H9 (cell line): Measurements from ENCODE around the gene SCRN2. TPM values are rescaled to one million over a fixed set of nuclear protein-coding genes. Genes with fewer than 3 reads are reported as not detected.

Source experiments
- DNase-seq: peaks from one replicate; pipeline ENCODE4 v3.0.0-alpha.2; 2017
- H2AFZ ChIP-seq: one replicate; pipeline ENCODE4 v1.6.1; 2013; ENCODE audit warnings: mild to moderate bottlenecking, low read length, control low read depth, moderate library complexity
- H2AK5ac ChIP-seq: 2 replicates; pipeline ENCODE4 v1.6.1; 2013; ENCODE audit warnings: low read length, control low read depth, mixed read lengths; ENCODE audit not compliant: insufficient read length
- H2BK120ac ChIP-seq: one replicate; pipeline ENCODE4 v1.6.1; 2013; ENCODE audit warnings: low read depth, mild to moderate bottlenecking, low read length, control low read depth, inconsistent platforms; ENCODE audit not compliant: poor library complexity, severe bottlenecking
- H2BK12ac ChIP-seq: 2 replicates; pipeline ENCODE4 v1.6.1; 2013; ENCODE audit warnings: low read length, control low read depth, mixed read lengths, low read depth; ENCODE audit not compliant: insufficient read length
- H2BK15ac ChIP-seq: 2 replicates; pipeline ENCODE4 v1.6.1; 2013; ENCODE audit warnings: low read depth, low read length, control low read depth
- H2BK20ac ChIP-seq: one replicate; pipeline ENCODE4 v1.6.1; 2013; ENCODE audit warnings: low read depth, mild to moderate bottlenecking, low read length, control low read depth, inconsistent platforms; ENCODE audit not compliant: poor library complexity, severe bottlenecking
- H2BK5ac ChIP-seq: 2 replicates; pipeline ENCODE4 v1.6.1; 2013; ENCODE audit warnings: low read length, control low read depth, mixed read lengths; ENCODE audit not compliant: insufficient read length
- H3K14ac ChIP-seq: 2 replicates; pipeline ENCODE4 v1.6.1; 2013; ENCODE audit warnings: low read length, control low read depth; ENCODE audit not compliant: insufficient read depth
- H3K18ac ChIP-seq: 2 replicates; pipeline ENCODE4 v1.6.1; 2013; ENCODE audit warnings: low read depth, mild to moderate bottlenecking, mixed read lengths, low read length, control low read depth; ENCODE audit not compliant: insufficient read length
- H3K23ac ChIP-seq: 2 replicates; pipeline ENCODE4 v1.6.1; 2013; ENCODE audit warnings: low read length, control low read depth, mixed read lengths, low read depth; ENCODE audit not compliant: insufficient read length
- H3K23me2 ChIP-seq: 2 replicates; pipeline ENCODE4 v1.6.1; 2013; ENCODE audit warnings: low read depth, mild to moderate bottlenecking, mixed read lengths, low read length, control low read depth; ENCODE audit not compliant: insufficient read length, poor library complexity, severe bottlenecking
- H3K27ac ChIP-seq: 2 replicates; pipeline ENCODE4 v1.5.1; 2013; ENCODE audit warnings: low read length, control low read depth, mixed read lengths, low read depth; ENCODE audit not compliant: insufficient read length
- H3K27me3 ChIP-seq: 2 replicates; pipeline ENCODE4 v1.6.1; 2013; ENCODE audit warnings: low read length, control low read depth, inconsistent platforms; ENCODE audit not compliant: insufficient read depth
- H3K4ac ChIP-seq: 2 replicates; pipeline ENCODE4 v1.6.1; 2013; ENCODE audit warnings: low read depth, mild to moderate bottlenecking, control low read depth, inconsistent platforms, low read length, moderate library complexity
- H3K4me1 ChIP-seq: 2 replicates; pipeline ENCODE4 v1.6.1; 2013; ENCODE audit warnings: low read length, control low read depth, inconsistent platforms; ENCODE audit not compliant: insufficient read depth
- H3K4me2 ChIP-seq: 2 replicates; pipeline ENCODE4 v1.6.1; 2013; ENCODE audit warnings: low read length, control low read depth, mixed read lengths; ENCODE audit not compliant: insufficient read length, insufficient read depth
- H3K56ac ChIP-seq: 2 replicates; pipeline ENCODE4 v1.6.1; 2013; ENCODE audit warnings: low read depth, mild to moderate bottlenecking, mixed read lengths, low read length, control low read depth; ENCODE audit not compliant: insufficient read length
- H3K79me1 ChIP-seq: 2 replicates; pipeline ENCODE4 v1.6.1; 2013; ENCODE audit warnings: low read depth, mild to moderate bottlenecking, moderate library complexity, low read length, control low read depth, inconsistent platforms; ENCODE audit not compliant: insufficient read depth, poor library complexity, severe bottlenecking
- H3K79me2 ChIP-seq: 2 replicates; pipeline ENCODE4 v1.6.1; 2013; ENCODE audit warnings: low read length, control low read depth, inconsistent platforms; ENCODE audit not compliant: insufficient read depth
- H3K9ac ChIP-seq: 2 replicates; pipeline ENCODE4 v1.6.1; 2013; ENCODE audit warnings: low read length, control low read depth, mixed read lengths; ENCODE audit not compliant: insufficient read length; ENCODE audit errors: extremely low read depth
- H3K9me3 ChIP-seq: one replicate; pipeline ENCODE4 v1.6.1; 2013; ENCODE audit warnings: low read depth, low read length, inconsistent platforms; ENCODE audit not compliant: control insufficient read depth
- H3T11ph ChIP-seq: one replicate; pipeline ENCODE4 v1.6.1; 2013; ENCODE audit warnings: mild to moderate bottlenecking, low read length, control low read depth, inconsistent platforms
- H4K20me1 ChIP-seq: one replicate; pipeline ENCODE4 v1.6.1; 2013; ENCODE audit not compliant: control insufficient read depth, insufficient read length, insufficient read depth
- H4K5ac ChIP-seq: 2 replicates; pipeline ENCODE4 v1.6.1; 2013; ENCODE audit warnings: low read depth, mild to moderate bottlenecking, mixed read lengths, low read length, control low read depth; ENCODE audit not compliant: insufficient read length
- H4K8ac ChIP-seq: replicated peaks from 2 replicates; pipeline ENCODE4 v1.6.1; 2013; ENCODE audit warnings: low read length, control low read depth, mixed read lengths, low read depth; ENCODE audit not compliant: insufficient read length
- H4K91ac ChIP-seq: 2 replicates; pipeline ENCODE4 v1.6.1; 2013; ENCODE audit warnings: low read depth, mild to moderate bottlenecking, moderate library complexity, mixed read lengths, low read length, control low read depth; ENCODE audit not compliant: insufficient read length
- H3K27ac Mint-ChIP-seq, 3 experiments: 2 replicates in 2 of 3; 3 replicates in 1 of 3; pipeline ENCODE4 v1.8.0; 2020 to 2021; ENCODE audit warnings: mixed read lengths in 3 of 3, mild to moderate bottlenecking in 1 of 3, moderate library complexity in 1 of 3
- H3K27me3 Mint-ChIP-seq: 2 replicates; pipeline ENCODE4 v1.8.0; 2021; ENCODE audit warnings: low read depth, mild to moderate bottlenecking, moderate library complexity, mixed read lengths
- H3K36me3 Mint-ChIP-seq, 3 experiments: 2 replicates in 2 of 3; 3 replicates in 1 of 3; pipeline ENCODE4 v1.8.0; 2020 to 2021; ENCODE audit warnings: low read depth in 3 of 3, mixed read lengths in 3 of 3; ENCODE audit not compliant: insufficient read depth in 1 of 3
- H3K4me1 Mint-ChIP-seq, 2 experiments: 2 replicates each; pipeline ENCODE4 v1.8.0; 2020; ENCODE audit warnings: mixed read lengths in 2 of 2
- H3K4me3 Mint-ChIP-seq, 2 experiments: 2 replicates in 1 of 2; 3 replicates in 1 of 2; pipeline ENCODE4 v1.8.0; 2020 to 2021; ENCODE audit warnings: mild to moderate bottlenecking in 2 of 2, mixed read lengths in 2 of 2, moderate library complexity in 1 of 2
- H3K9me3 Mint-ChIP-seq, 2 experiments: 2 replicates in 1 of 2; 3 replicates in 1 of 2; pipeline ENCODE4 v1.8.0; 2020; ENCODE audit warnings: mild to moderate bottlenecking in 2 of 2, mixed read lengths in 2 of 2, moderate library complexity in 1 of 2
- WGBS: extraction: QIAGEN DNeasy Blood & Tissue Kit; methylation state at CpG from one replicate; pipeline ENCODE4 v1.1.7; 2013; ENCODE audit warnings: missing lambda C conversion rate, low lambda C conversion rate, mixed read lengths; ENCODE audit not compliant: insufficient read length; ENCODE audit errors: extremely low coverage; 5-methylcytosine and 5-hydroxymethylcytosine counted together
- total RNA-seq: library from RNA; stranded (reverse); gene quantifications from 2 replicates; pipeline ENCODE4 v1.2.1, GENCODE V29; 2021
- TF ChIP-seq, protein P1 (sequence below): fragments of 200-600 bp; sonication (generic); conservative IDR thresholded peaks from 3 replicates; pipeline ENCODE4 v1.8.0; 2021; ENCODE audit warnings: antibody characterized with exemption, mild to moderate bottlenecking

SCRN2 gene
- total RNA-seq, 1 experiment from 2014 or later: 34.0 TPM

DNA sequence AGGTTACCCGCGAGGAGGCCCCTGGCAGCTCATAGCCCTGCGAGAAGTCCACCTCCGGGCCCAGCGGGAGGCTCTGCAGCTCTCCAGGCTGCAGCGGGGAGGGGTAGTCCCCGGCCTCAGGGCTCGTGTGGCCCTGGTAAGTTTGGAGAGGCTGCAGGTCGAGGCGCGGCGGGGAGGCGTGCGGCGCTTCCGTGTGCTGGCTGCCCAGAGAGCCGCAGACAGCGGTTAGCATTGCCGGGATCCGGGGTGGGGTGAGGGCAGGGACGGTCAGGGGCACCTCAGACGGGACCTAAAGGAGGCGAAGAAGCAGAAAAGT, 7.1 kb upstream of the SCRN2 start:
- Histone ChIP-seq H3K79me1 (no peaks in the 10 kb centered on the region), H3K9ac (no peak overlapping the region), H3K4ac (no peak overlapping the region), H2AFZ (no peak overlapping the region), H3K27ac (no peak overlapping the region), H4K20me1 (no peaks in the 10 kb centered on the region), H2AK5ac (no peak overlapping the region), H4K5ac (no peak overlapping the region), H3K27me3 (peaks cover 55% of the 10 kb centered on the region), H3K23ac (no peak overlapping the region), H3K9me3 (no peaks in the 10 kb centered on the region), H3K18ac (no peak overlapping the region), H3K14ac (no peak overlapping the region), H2BK5ac (no peak overlapping the region), H3K4me1 (peaks cover 7% of the 10 kb centered on the region), H4K91ac (no peak overlapping the region), H3T11ph (no peak overlapping the region), H3K23me2 (peaks cover 27% of the 10 kb centered on the region), H2BK20ac (no peak overlapping the region), H3K56ac (no peak overlapping the region), H2BK15ac (no peak overlapping the region), H2BK12ac (no peak overlapping the region), H4K8ac (no peak overlapping the region), H3K4me2 (peak overlapping the region; percentile 5), H3K79me2 (no peaks in the 10 kb centered on the region), H2BK120ac (no peak overlapping the region)
- Mint-ChIP-seq H3K27ac (no peak overlapping the region), H3K27me3 (peaks cover 90% of the 10 kb centered on the region), H3K4me1 (peaks cover 41 to 60% of the 10 kb centered on the region in 2 experiments), H3K9me3 (no peaks in the 10 kb centered on the region; a peak in 2 of 5 replicates), H3K4me3 (peak overlapping the region; percentile 48 to 54; a peak in 4 of 5 replicates), H3K36me3 (peaks cover 0 to 2% (median 0%) of the 10 kb centered on the region in 3 experiments; a peak in 1 of 7 replicates)
- no peak for DNase-seq
- TF ChIP-seq, protein P1, sequence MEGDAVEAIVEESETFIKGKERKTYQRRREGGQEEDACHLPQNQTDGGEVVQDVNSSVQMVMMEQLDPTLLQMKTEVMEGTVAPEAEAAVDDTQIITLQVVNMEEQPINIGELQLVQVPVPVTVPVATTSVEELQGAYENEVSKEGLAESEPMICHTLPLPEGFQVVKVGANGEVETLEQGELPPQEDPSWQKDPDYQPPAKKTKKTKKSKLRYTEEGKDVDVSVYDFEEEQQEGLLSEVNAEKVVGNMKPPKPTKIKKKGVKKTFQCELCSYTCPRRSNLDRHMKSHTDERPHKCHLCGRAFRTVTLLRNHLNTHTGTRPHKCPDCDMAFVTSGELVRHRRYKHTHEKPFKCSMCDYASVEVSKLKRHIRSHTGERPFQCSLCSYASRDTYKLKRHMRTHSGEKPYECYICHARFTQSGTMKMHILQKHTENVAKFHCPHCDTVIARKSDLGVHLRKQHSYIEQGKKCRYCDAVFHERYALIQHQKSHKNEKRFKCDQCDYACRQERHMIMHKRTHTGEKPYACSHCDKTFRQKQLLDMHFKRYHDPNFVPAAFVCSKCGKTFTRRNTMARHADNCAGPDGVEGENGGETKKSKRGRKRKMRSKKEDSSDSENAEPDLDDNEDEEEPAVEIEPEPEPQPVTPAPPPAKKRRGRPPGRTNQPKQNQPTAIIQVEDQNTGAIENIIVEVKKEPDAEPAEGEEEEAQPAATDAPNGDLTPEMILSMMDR: no peak
- no CpG with 5 or more reads among the region's 23 CpGs for WGBS
